Right atrium auricular region (tissue), 2 donors: ENCODE measurements around the gene EIF3K. TPM values are rescaled to one million over a fixed set of nuclear protein-coding genes. Genes with fewer than 3 reads are reported as not detected.

Experiments used
- DNase-seq: peaks from one replicate; pipeline ENCODE4 v3.0.0-alpha.2; 2019; ENCODE audit warnings: low spot score
- H3K27ac ChIP-seq, 2 donors: fragments of 200-600 bp; sonication (generic); 1 replicate in 1 of 2; 2 replicates in 1 of 2; pipeline ENCODE4 v1.5.1; 2016 to 2019
- H3K27me3 ChIP-seq, 2 donors: fragments of 200-600 bp; sonication (generic); one replicate each; pipeline versions ENCODE4 v1.5.1 to v1.6.0; 2017 to 2019
- H3K36me3 ChIP-seq: fragments of 200-600 bp; sonication (generic); one replicate; pipeline ENCODE4 v1.5.1; 2016
- H3K4me1 ChIP-seq, 2 donors: fragments of 200-600 bp; sonication (generic); one replicate each; pipeline versions ENCODE4 v1.5.1 to v1.6.0; 2017 to 2019
- H3K4me3 ChIP-seq, 2 donors: fragments of 200-600 bp; sonication (generic); 1 replicate in 1 of 2; 2 replicates in 1 of 2; pipeline ENCODE4 v1.5.1; 2017 to 2019; ENCODE audit warnings: mild to moderate bottlenecking in 1 of 2, moderate library complexity in 1 of 2
- H3K9me3 ChIP-seq, 2 donors: fragments of 200-600 bp; sonication (generic); one replicate each; pipeline ENCODE4 v1.5.1; 2019
- total RNA-seq, 2 donors: library from RNA; depleted of rRNA; stranded (reverse); fragments of >200 nt; gene quantifications; one replicate each; pipeline ENCODE4 v1.1.0, GENCODE V29; 2016
- TF ChIP-seq, protein P1 (sequence below), 2 donors: fragments of 200-600 bp; sonication (generic); IDR thresholded peaks; one replicate each; pipeline ENCODE4 v1.5.1; 2019; ENCODE audit warnings: antibody characterized with exemption in 2 of 2

Gene EIF3K
- total RNA-seq, 2 donors from 2014 or later, result 716 to 786 TPM

DNA sequence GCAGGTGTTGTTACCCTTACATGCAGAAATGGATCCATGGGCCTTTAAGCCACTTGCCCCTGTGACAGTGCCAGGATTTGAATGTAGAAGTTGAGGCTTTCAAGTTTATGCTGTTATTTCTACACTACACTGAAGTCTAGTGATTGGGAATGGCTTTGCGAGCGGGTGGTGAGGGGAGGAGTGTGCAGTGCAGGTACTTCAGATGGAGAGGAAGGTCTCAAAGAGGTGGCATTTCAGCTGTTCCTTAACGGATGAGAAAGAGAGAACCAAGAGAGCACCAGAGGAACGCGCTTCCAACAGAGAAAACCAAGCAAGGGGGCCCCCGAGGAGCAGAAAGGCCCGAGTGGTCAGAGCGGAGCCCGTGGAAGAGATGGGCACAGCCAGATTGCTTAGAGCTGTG, 41.7 kb downstream of the EIF3K start:
- no peak for DNase-seq
- Histone ChIP-seq H3K36me3 (peaks cover 21% of the 10 kb centered on the region), H3K4me1 (peaks cover 0 to 100% of the 10 kb centered on the region in 2 donors), H3K27ac (peak overlapping the region; percentile 97 to 98), H3K27me3 (no peaks in the 10 kb centered on the region), H3K9me3 (no peaks in the 10 kb centered on the region), H3K4me3 (no peak overlapping the region)
- TF ChIP-seq, protein P1, sequence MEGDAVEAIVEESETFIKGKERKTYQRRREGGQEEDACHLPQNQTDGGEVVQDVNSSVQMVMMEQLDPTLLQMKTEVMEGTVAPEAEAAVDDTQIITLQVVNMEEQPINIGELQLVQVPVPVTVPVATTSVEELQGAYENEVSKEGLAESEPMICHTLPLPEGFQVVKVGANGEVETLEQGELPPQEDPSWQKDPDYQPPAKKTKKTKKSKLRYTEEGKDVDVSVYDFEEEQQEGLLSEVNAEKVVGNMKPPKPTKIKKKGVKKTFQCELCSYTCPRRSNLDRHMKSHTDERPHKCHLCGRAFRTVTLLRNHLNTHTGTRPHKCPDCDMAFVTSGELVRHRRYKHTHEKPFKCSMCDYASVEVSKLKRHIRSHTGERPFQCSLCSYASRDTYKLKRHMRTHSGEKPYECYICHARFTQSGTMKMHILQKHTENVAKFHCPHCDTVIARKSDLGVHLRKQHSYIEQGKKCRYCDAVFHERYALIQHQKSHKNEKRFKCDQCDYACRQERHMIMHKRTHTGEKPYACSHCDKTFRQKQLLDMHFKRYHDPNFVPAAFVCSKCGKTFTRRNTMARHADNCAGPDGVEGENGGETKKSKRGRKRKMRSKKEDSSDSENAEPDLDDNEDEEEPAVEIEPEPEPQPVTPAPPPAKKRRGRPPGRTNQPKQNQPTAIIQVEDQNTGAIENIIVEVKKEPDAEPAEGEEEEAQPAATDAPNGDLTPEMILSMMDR (IDR thresholded peaks at IDR 0.05), result no peak

DNA sequence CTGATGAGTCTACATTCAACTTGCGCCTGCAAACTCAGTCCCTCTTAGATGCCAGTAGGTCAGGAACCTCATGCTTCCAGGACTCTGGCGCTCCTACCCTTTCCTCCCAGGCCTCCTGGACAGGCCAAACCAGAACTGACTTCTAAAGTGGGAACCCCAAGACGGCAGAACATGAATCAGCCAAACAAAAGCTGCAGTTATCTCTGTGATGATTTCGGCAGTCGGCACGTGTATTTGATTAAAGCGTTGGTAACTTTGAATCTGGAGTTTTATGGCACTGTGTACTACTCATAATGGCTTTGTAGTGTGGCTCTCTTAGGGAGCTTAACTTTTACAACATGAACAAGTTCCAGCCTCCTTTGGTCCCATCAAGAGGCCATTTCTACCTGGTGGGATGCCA, 42.1 kb downstream of the EIF3K start:
- Histone ChIP-seq H3K9me3 (no peaks in the 10 kb centered on the region), H3K27ac (peak overlapping the region; percentile 97 to 98), H3K4me1 (peaks cover 0 to 100% of the 10 kb centered on the region in 2 donors), H3K27me3 (no peaks in the 10 kb centered on the region), H3K4me3 (no peak overlapping the region), H3K36me3 (peaks cover 19% of the 10 kb centered on the region)
- DNase-seq, result no peak
- TF ChIP-seq, protein P1 (IDR thresholded peaks at IDR 0.05), result no peak

DNA sequence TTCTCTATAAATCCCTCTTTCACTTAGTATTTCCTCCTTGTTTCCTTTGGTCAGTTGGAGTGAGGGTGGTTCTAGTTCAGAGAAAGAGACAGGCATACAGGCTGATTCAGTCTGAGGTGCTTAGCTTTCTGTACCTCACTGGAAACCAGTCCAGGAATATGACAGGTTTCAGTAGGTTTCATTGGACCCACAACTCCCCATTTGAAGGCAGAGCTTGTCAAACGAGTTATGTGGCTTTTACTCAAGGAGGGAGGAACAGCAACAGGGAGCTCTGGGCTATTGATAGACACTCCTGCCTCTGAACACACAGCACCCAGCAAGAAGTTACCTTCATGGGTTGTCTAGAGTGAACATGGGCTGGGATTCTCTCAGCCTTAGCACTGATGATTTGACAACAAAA, 43.0 kb downstream of the EIF3K start:
- TF ChIP-seq, protein P1 (IDR thresholded peaks at IDR 0.05), result no peak
- DNase-seq, result no peak
- Histone ChIP-seq H3K36me3 (peaks cover 12% of the 10 kb centered on the region), H3K4me1 (peaks cover 0 to 100% of the 10 kb centered on the region in 2 donors), H3K27me3 (no peaks in the 10 kb centered on the region), H3K27ac (peak overlapping the region; percentile 97 to 98), H3K9me3 (no peaks in the 10 kb centered on the region), H3K4me3 (no peak overlapping the region)

DNA sequence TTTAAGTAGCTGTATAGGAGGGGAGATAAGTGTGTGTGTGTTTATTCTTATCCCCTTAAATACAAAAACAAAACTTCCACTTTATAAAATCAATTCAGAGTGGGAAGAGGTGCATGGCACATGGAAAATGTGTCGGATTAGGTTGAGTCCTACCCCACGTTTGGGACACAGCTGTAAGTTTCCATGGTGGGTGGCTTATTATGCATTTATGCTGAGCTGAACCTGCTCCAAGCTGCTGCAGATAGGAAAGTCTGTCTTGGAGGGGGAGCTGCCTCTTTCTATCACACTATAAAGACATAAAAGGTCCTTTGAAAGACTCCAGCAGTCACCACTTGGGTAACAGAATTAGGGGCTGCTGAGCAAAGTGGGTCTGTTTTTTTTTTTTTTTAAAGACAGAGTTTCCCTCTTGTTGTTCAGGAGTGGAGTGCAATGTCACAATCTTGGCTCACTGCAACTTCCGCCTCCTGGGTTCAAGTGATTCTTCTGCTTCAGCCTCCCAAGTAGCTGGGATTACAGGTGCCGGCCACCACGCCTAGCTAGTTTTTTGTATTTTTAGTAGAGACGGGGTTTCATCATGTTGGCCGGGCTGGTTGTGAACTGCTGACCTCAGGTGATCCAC, 43.7 kb downstream of the EIF3K start:
- no peaks in the 10 kb centered on the region for H3K27me3 ChIP-seq
- H3K9me3 ChIP-seq, result no peaks in the 10 kb centered on the region
- peak overlapping the region in 1 of 2 donors; percentile 28 for H3K4me3 ChIP-seq
- H3K27ac ChIP-seq, result peak overlapping the region; percentile 97 to 98
- TF ChIP-seq, protein P1 (IDR thresholded peaks at IDR 0.05), result no peak
- H3K4me1 ChIP-seq, result peaks cover 0 to 100% of the 10 kb centered on the region in 2 donors
- DNase-seq, result no peak
- peaks cover 12% of the 10 kb centered on the region for H3K36me3 ChIP-seq

DNA sequence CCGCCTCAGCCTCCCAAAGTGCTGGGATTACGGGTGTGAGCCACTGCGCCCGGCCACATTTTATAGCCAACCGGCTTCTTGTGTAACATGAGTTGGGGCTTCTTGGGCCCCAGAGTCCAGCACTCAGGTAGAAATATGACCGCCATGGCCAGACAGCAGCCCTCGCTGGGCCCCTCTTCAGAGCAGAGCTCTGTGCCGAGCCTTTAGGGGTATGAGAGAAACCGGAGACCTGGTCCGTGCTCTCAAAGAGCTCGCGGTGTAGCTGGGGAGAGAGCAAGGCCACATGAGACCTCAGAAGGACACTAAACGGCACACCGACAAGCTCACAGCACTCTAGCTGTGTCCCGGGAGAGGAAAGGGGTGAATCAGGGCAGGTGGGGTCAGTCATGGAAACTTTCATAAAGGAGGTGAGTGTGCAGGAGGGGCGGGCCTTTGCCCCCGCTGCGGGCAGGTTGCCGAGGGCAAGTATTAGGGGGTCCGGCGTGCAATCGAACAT, 44.2 kb downstream of the EIF3K start:
- peak overlapping the region; percentile 97 to 98 for H3K27ac ChIP-seq
- H3K27me3 ChIP-seq, result no peaks in the 10 kb centered on the region
- TF ChIP-seq, protein P1 (IDR thresholded peaks at IDR 0.05), result no peak
- H3K4me3 ChIP-seq, result peak overlapping the region; percentile 10 to 28
- peaks cover 12% of the 10 kb centered on the region for H3K36me3 ChIP-seq
- peaks cover 0 to 100% of the 10 kb centered on the region in 2 donors for H3K4me1 ChIP-seq
- no peaks in the 10 kb centered on the region for H3K9me3 ChIP-seq
- DNase-seq, result no peak
